Fibroblast of skin of scalp (primary cell): Measurements from ENCODE around the gene NCOA3.

Source experiments
- DNase-seq: peaks from one replicate; pipeline ENCODE4 v3.0.0-alpha.2; 2013

The NCOA3 gene

GRCh38 chr20:47684306-47685080, 182.8 kb downstream of the NCOA3 start:
- no peak for DNase-seq

- peak; percentile 59 for DNase-seq
Observed at GRCh38 chr20:47686545-47686944, 184.9 kb downstream of the NCOA3 start.

- no peak for DNase-seq
Observed at GRCh38 chr20:47687095-47687987, 185.7 kb downstream of the NCOA3 start.

GRCh38 chr20:47688385-47689381, 187.0 kb downstream of the NCOA3 start:
- peak; percentile 71 for DNase-seq

DNA sequence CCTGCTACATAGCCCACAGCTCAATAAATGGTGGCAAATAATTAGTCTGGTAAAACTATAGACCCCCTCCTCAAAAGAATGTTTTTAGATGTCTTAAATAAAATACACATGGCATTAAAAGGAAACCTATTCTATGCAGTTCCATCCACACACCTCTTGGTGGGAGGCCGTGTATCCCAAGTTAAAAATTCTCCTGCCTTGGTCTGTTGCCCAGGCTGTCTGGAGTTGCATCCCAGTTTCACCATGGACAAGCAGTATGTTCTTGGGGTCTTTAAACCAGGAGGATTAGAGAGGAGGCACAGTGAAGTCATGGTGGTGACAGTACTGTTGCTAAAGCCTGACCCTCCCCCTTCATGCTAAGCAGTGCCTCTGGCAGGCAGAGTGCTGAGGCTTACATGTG, 188.0 kb downstream of the NCOA3 start:
- DNase-seq, result no peak

DNA sequence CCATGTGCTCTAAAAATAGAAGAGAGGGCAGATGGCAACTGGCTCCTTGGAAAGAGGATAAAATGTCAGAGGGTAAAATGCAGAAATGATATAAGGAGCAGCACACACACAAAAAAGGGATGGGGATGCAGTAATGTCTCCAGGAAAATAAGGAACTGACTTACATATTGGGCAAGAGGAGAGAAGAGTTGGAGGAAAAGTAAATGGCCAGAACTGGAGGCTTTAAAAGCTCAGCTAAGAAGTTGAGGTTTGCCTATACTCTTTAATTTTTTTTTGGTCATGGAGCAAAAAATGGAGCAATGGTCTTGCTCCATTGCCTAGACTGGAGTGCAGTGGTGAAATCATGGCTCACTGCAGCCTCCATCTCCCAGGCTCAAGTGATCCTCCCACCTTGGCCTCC, 189.9 kb downstream of the NCOA3 start:
- DNase-seq, result peak; percentile 32

- DNase-seq, result no peak
Observed at GRCh38 chr20:47694021-47694818, 192.5 kb downstream of the NCOA3 start.

- DNase-seq, result no peak
Observed at GRCh38 chr20:47696856-47697255, 195.2 kb downstream of the NCOA3 start.

DNA sequence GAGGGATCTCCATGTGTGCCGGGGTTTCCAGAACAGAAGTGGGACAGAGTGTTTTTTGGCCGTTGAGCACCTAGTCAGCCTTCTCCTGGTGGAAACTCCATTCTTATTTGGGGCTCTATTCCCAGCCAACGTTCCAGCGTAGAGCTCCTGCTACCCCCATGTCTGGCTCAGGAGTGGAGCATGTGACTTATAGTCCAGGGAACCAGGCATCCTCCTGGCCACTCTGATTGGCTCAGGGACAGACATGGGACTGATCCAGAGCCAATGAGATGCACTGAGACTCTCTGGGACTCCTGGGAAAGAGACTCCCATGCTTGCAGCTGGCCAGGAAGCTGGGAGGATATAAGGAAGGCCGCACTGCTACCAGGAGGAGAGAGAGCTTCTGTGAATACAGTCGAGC, 196.5 kb downstream of the NCOA3 start:
- DNase-seq, result no peak

DNA sequence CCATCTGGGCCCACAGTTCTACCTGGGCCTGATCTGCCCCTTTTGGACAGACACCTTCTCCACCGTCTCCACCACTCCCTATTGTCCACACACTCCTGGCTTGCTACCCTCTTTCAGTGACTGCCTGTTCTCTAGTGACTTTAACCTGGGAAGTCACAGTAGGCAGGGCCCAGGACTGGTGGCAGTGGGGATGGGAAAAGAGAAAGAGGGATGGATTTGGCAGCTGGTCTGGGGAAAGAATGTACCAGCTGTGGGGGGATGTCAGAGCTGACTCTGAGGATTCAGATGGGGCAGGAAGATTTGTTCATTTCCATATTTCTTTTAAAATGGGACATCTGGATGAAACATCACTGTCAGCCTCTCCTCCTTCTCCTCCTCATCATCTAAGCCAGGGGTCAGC, 198.1 kb downstream of the NCOA3 start:
- DNase-seq, result no peak

DNA sequence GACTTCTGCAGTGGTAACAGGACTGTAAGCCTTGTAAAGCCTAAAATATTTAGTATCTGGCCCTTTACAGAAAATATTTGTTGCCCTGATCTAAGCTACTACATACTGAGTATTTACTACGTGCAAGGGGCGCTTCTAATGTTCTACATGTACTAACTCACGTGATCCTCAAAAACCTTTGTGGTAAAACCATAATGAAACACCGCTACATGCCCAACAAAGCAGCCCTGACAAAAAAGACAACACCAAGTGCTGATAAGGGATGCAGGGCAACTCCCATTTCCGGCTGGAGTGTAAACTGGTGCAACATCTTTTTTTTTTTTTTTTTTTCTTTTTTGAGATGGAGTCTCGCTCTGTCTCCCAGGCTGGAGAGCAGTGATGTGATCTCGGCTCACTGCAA, 198.6 kb downstream of the NCOA3 start:
- no peak for DNase-seq

- peak; percentile 37 for DNase-seq
Observed at GRCh38 chr20:47701612-47702011, 199.9 kb downstream of the NCOA3 start.

- peak; percentile 36 for DNase-seq
Observed at GRCh38 chr20:47703748-47704147, 202.1 kb downstream of the NCOA3 start.

- no peak for DNase-seq
Observed at GRCh38 chr20:47704746-47705496, 203.2 kb downstream of the NCOA3 start.

- no peak for DNase-seq
Observed at GRCh38 chr20:47705497-47705856, 203.8 kb downstream of the NCOA3 start.

DNA sequence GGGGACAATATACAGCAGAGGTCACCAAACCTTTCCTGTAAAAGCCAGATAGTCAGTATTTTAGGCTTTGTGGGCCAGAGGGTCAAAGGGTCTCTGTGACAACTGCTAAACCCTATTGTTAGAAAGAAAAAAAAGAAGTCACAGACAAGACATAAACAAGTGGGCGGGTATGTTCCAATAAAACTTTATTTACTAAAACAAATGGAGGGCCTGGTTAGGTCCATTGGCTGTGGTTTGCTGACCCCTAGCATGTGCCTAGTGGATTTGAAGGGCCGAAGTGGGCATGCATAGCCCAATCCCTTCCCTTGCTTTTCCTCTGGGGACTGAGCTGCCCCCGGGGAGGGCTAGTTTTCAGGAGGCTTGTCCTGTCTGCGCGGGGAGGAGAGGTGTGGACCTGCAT, 204.7 kb downstream of the NCOA3 start:
- DNase-seq, result no peak
